Mucosa of descending colon (tissue), 3 donors: ENCODE results near the gene SMAD6. TPM values are rescaled to one million over a fixed set of nuclear protein-coding genes. Genes with fewer than 3 reads are reported as not detected.

Source experiments
- ATAC-seq: fragments of 200-7000 bp; cut with Tn5 transposase; one replicate; pipeline ENCODE4 v1.9.1; 2020; ENCODE audit warnings: mild to moderate bottlenecking, moderate library complexity
- DNase-seq, 3 donors: peaks; one replicate each; pipeline ENCODE4 v3.0.0-alpha.2; 2020
- H3K36me3 ChIP-seq: fragments of 200-600 bp; one replicate; pipeline ENCODE4 v1.8.0; 2021; ENCODE audit warnings: low read depth, mild to moderate bottlenecking
- H3K4me1 ChIP-seq: fragments of 200-600 bp; one replicate; pipeline ENCODE4 v1.8.0; 2021; ENCODE audit warnings: low read depth, mild to moderate bottlenecking
- H3K4me3 ChIP-seq: fragments of 200-600 bp; one replicate; pipeline ENCODE4 v1.8.0; 2021; ENCODE audit warnings: mild to moderate bottlenecking
- H3K9me3 ChIP-seq: fragments of 200-600 bp; one replicate; pipeline ENCODE4 v1.8.0; 2021; ENCODE audit warnings: mild to moderate bottlenecking
- CTCF ChIP-seq: fragments of 200-600 bp; IDR thresholded peaks from one replicate; pipeline ENCODE4 v1.8.0; 2022; ENCODE audit warnings: antibody characterized with exemption, mild to moderate bottlenecking
- intact Hi-C, 2 donors: fragments of 100-400 bp; cut with DNase I in 1 of 2; cut with micrococcal nuclease in 1 of 2; formaldehyde crosslinking; loops; one replicate each; pipeline versions ENCODE4 v1.11.0 to v1.11.1; 2022; cut with DNase I, micrococcal nuclease
- total RNA-seq, 3 donors: library from RNA; stranded (reverse); fragmentation: NEBNext Ultra II Directional in 2 of 3; extraction: Animal tissue kit (Norgen Biotek cat#: 25700) in 2 of 3; gene quantifications; one replicate each; pipeline versions ENCODE4 v1.2.1 to v1.2.4, GENCODE V29; 2021 to 2023
- donor health status: DM: no; HTN: no; CAD: no; lungs with moderate emphysema.
- donor health status: DM: no; HTN: no; CAD: no.
- donor health status: DM: no; HTN: yes; CAD: no.

SMAD6 gene
- total RNA-seq, 3 donors from 2014 or later, result 11.5 to 18.5 (median 12.8) TPM

DNA sequence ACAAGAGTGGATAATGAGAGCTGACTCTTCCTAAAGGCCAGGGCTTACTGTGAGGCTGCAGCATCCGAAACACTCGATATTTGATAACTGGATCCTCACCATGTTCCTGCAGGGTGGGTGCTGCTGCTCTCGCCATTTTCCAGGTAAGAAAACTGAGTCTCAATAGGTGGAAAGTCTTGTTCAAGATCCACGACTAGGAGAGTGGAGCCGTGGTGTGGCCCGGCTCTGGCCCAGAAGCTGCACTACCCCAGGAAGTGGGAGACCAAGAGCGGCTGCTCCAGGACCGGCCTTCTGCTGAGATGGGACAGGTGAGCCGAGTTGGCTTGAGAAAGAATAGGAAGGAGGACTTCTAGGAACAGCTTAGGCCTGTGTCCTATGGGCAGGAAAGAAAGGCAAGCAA, 121.6 kb downstream of the SMAD6 start:
- no peak for ATAC-seq
- Histone ChIP-seq H3K36me3 (no peaks in the 10 kb centered on the region), H3K4me1 (no peaks in the 10 kb centered on the region), H3K9me3 (no peaks in the 10 kb centered on the region), H3K4me3 (no peak overlapping the region)
- intact Hi-C loops, result no loop called here
- TF ChIP-seq CTCF, result no peak
- DNase-seq, result no peak

- no peak for DNase-seq
- intact Hi-C loops, result no loop called here
- no peak for TF ChIP-seq CTCF
- Histone ChIP-seq H3K4me1 (no peaks in the 10 kb centered on the region), H3K36me3 (no peaks in the 10 kb centered on the region), H3K4me3 (no peak overlapping the region), H3K9me3 (no peaks in the 10 kb centered on the region)
- no peak for ATAC-seq
Observed at GRCh38 chr15:66824424-66824823, 122.4 kb downstream of the SMAD6 start.

GRCh38 chr15:66825139-66825538, 123.1 kb downstream of the SMAD6 start:
- H3K36me3 ChIP-seq, result no peaks in the 10 kb centered on the region
- no peak for DNase-seq

GRCh38 chr15:66825731-66826130, 123.7 kb downstream of the SMAD6 start:
- no peak for DNase-seq
- Histone ChIP-seq H3K36me3 (no peaks in the 10 kb centered on the region), H3K4me1 (no peaks in the 10 kb centered on the region), H3K9me3 (no peaks in the 10 kb centered on the region), H3K4me3 (no peak overlapping the region)
- ATAC-seq, result no peak
- TF ChIP-seq CTCF, result no peak
- intact Hi-C loops, result no loop called here

More at GRCh38 chr15:66825139-66825538, 123.1 kb downstream of the SMAD6 start:
- H3K9me3 ChIP-seq, result no peaks in the 10 kb centered on the region
- ATAC-seq, result no peak
- intact Hi-C loops, result no loop called here
- H3K4me3 ChIP-seq, result no peak overlapping the region
- H3K4me1 ChIP-seq, result no peaks in the 10 kb centered on the region
- no peak for TF ChIP-seq CTCF

DNA sequence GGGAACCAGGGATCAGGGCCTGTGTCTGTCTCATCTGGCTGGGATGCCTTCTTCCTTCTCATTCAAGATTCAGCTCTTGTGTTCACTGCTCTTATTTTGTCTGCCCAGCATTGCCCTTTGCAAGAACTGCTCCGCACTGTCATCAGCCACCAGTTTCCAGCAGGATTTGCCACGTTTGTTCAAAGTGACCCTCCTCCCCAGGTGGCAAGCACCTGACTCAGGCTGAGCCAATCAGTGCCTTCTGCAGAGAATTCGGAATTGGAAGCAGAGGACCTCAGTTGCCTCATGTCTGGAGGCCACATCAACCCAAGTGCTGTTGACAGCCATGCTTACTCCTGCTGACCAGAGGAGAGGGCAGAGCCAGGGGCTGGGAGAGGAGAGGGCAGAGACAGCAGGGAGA, 124.5 kb downstream of the SMAD6 start:
- no peak overlapping the region for H3K4me3 ChIP-seq
- intact Hi-C loops, result no loop called here
- no peaks in the 10 kb centered on the region for H3K4me1 ChIP-seq
- TF ChIP-seq CTCF, result no peak
- H3K36me3 ChIP-seq, result no peaks in the 10 kb centered on the region
- DNase-seq (no peak), ATAC-seq (no peak)
- no peaks in the 10 kb centered on the region for H3K9me3 ChIP-seq

GRCh38 chr15:66827039-66827697, 125.1 kb downstream of the SMAD6 start:
- Histone ChIP-seq H3K9me3 (no peaks in the 10 kb centered on the region), H3K4me1 (no peaks in the 10 kb centered on the region)

More at GRCh38 chr15:66827039-66827697, 125.1 kb downstream of the SMAD6 start:
- Histone ChIP-seq H3K36me3 (no peaks in the 10 kb centered on the region), H3K4me3 (no peak overlapping the region)
- intact Hi-C loops, result no loop called here
- ATAC-seq (no peak), DNase-seq (no peak)
- TF ChIP-seq CTCF, result no peak
